ENCODE results near the gene SPIN1.
A peak's percentile ranks its signal among the peaks of the same experiment; 100 is the strongest.

DNA sequence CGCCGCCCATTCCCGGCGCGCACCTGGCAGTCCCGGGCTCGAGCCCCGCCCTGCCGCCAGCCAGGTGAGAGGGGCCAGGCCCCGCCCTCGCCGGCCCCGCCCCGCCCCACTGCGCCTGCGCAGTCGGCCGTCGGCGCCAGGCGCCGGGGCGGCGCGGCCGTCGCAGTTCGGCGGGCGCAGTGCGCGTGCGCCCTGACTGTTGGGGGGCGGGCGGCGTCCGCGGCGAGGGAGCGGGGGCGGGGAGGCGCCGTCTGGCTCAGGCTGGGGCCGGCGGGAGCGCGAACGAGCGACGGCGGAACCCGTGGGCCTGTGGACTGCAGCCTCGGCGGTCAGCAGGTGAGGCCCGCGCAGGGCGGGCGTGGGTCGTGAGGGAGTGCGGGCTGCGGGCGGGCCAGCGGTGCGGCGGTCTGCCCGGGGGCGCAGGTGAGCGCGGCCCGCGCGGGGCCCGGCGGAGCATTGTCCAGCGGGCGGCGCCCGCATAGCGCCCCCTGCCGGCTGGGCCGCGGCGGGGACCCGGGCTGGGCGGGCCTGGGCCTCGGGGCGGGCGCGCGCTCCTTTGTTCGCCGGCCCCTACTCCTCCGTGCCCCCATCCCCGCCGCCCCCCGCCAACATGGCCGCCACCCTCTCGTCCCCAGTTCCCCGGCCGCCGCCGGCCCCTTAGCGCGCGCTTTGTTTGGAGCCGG lies at the start of gene SPIN1:
- TF ChIP-seq CTCF (IDR thresholded peaks at IDR 0.05; ENCODE audit: extremely low read depth in 1 of 2, insufficient read depth in 1 of 2, low read depth in 1 of 2, low read length in 2 of 2) (peak; percentile 28 to 49), EZH2 (IDR thresholded peaks at IDR 0.05; ENCODE audit: borderline replicate concordance, low read depth, low read length, severe bottlenecking) (no peak), POLR2A (IDR thresholded peaks at IDR 0.05; ENCODE audit: low read depth, low read length) (peak; percentile 81), POLR2AphosphoS5 (IDR thresholded peaks at IDR 0.05; ENCODE audit: insufficient read depth, low read depth, low read length) (peak; percentile 74), MYC (IDR thresholded peaks at IDR 0.05; ENCODE audit: low read depth, low read length) (no peak)
- TF ChIP-seq, protein P1, sequence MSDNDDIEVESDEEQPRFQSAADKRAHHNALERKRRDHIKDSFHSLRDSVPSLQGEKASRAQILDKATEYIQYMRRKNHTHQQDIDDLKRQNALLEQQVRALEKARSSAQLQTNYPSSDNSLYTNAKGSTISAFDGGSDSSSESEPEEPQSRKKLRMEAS (IDR thresholded peaks at IDR 0.05; ENCODE audit: insufficient read depth, insufficient read length): no peak
